Measurements from ENCODE around the gene SKAP2.

SKAP2 gene

DNA sequence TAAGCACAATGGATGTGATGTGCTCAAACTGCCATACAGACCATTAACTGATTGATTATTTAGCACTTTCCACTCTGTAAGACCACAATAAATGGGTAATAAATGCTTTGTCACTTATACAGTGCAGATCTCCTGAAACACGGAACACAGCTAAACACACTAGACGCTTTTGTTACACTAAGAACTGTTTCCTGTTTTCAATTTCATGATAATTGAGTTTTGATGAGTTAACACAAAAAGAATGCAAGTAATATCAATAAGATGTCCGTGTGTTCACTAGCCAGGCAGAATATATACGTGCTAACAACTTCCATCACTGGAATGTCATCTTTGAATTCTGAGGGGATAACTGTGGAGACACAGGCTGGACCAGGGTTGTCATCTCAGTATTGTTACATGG lies 178.8 kb downstream of the SKAP2 start:
- Histone ChIP-seq H3K27ac (ENCODE audit: low read depth, low read length) (no peak overlapping the region), H3K36me3 (ENCODE audit: insufficient read depth, low read length) (no peaks in the 10 kb centered on the region), H2AFZ (ENCODE audit: low read length, unreplicated experiment) (no peak overlapping the region), H3K27me3 (ENCODE audit: insufficient read depth, low read length) (no peaks in the 10 kb centered on the region), H3K4me3 (ENCODE audit: low read depth, low read length) (no peak overlapping the region), H3K4me1 (ENCODE audit: control insufficient read depth, insufficient read depth, low read length, unreplicated experiment) (peaks cover 8% of the 10 kb centered on the region), H3K79me2 (ENCODE audit: control insufficient read depth, insufficient read depth, low read length, unreplicated experiment) (no peaks in the 10 kb centered on the region)

DNA sequence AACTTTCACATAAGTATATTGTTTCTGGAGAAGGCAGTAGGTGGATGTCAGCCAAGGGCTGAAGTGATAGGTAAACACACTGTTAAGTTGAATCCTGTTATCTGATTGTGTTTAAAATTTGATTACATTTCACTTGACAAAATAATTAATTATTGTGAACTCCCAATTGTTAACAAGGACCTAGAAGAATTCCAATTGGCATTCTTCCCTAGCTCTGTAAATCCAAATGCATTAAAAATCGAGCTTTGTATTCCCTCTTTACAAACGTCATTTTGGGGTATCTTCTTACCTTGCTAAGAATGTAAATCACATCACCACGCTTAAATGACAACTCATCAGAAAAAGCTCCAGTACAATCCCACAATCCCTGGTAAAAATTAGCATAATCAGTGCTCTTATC lies 179.9 kb downstream of the SKAP2 start:
- no peak overlapping the region for H3K4me3 ChIP-seq (ENCODE audit: low read depth, low read length)
- no peak overlapping the region for H2AFZ ChIP-seq (ENCODE audit: low read length, unreplicated experiment)
- H3K79me2 ChIP-seq (ENCODE audit: control insufficient read depth, insufficient read depth, low read length, unreplicated experiment), result no peaks in the 10 kb centered on the region
- peaks cover 8% of the 10 kb centered on the region for H3K4me1 ChIP-seq (ENCODE audit: control insufficient read depth, insufficient read depth, low read length, unreplicated experiment)
- H3K36me3 ChIP-seq (ENCODE audit: insufficient read depth, low read length), result no peaks in the 10 kb centered on the region
- H3K27ac ChIP-seq (ENCODE audit: low read depth, low read length), result no peak overlapping the region
- H3K27me3 ChIP-seq (ENCODE audit: insufficient read depth, low read length), result no peaks in the 10 kb centered on the region

DNA sequence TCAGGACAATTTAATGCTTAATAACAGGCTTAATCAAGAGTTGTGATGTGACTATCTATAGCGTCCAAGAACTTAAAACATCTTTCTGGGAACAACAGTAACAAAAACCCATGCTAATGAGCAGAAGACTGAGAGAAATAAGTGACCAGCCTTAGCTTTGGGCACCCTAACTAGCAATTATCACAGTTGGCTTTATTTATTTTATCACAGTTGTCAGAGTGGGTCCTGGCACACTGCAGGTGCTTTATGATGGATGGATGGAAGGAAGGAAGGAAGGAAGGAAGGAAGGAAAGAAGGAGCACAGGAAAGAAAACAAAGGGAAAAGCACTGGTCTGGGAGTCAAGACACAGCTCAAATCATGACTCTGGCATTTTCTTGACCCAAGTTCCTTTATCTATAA lies 181.1 kb downstream of the SKAP2 start:
- Histone ChIP-seq H3K4me1 (ENCODE audit: control insufficient read depth, insufficient read depth, low read length, unreplicated experiment) (peaks cover 8% of the 10 kb centered on the region), H3K27ac (ENCODE audit: low read depth, low read length) (no peak overlapping the region), H2AFZ (ENCODE audit: low read length, unreplicated experiment) (no peak overlapping the region), H3K36me3 (ENCODE audit: insufficient read depth, low read length) (no peaks in the 10 kb centered on the region), H3K79me2 (ENCODE audit: control insufficient read depth, insufficient read depth, low read length, unreplicated experiment) (no peaks in the 10 kb centered on the region), H3K27me3 (ENCODE audit: insufficient read depth, low read length) (no peaks in the 10 kb centered on the region), H3K4me3 (ENCODE audit: low read depth, low read length) (no peak overlapping the region)

DNA sequence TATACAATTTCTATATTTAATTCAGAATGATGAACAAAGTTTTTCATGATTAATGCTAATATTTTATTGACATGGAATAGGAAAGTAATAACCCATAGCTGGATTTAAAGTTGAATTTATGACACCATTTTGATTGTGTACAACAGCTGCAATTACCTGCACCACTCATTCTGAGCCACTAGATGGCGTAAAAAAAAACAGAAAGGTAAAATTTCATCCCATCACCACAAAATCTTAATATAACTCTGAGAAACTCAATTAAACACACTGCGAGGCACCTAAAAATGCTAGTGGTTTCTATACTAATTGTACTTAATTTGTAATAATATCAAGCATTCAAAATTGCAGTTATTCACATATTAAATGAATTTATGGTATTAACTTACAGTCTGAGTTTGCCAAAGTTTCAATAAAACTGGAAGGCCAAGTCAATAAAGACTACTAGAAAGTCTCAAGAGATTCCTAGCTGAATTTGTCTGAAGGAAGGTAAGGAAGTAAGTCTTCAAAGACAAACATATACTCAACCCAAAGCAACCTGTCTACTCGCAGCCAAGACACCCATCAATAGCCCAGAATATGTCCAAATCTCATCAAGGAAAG lies 182.5 kb downstream of the SKAP2 start:
- H3K27ac ChIP-seq (ENCODE audit: low read depth, low read length), result no peak overlapping the region
- H3K79me2 ChIP-seq (ENCODE audit: control insufficient read depth, insufficient read depth, low read length, unreplicated experiment), result no peaks in the 10 kb centered on the region
- H3K4me1 ChIP-seq (ENCODE audit: control insufficient read depth, insufficient read depth, low read length, unreplicated experiment), result peaks cover 8% of the 10 kb centered on the region
- no peak overlapping the region for H3K4me3 ChIP-seq (ENCODE audit: low read depth, low read length)
- H3K36me3 ChIP-seq (ENCODE audit: insufficient read depth, low read length), result no peaks in the 10 kb centered on the region
- no peaks in the 10 kb centered on the region for H3K27me3 ChIP-seq (ENCODE audit: insufficient read depth, low read length)
- H2AFZ ChIP-seq (ENCODE audit: low read length, unreplicated experiment), result no peak overlapping the region

DNA sequence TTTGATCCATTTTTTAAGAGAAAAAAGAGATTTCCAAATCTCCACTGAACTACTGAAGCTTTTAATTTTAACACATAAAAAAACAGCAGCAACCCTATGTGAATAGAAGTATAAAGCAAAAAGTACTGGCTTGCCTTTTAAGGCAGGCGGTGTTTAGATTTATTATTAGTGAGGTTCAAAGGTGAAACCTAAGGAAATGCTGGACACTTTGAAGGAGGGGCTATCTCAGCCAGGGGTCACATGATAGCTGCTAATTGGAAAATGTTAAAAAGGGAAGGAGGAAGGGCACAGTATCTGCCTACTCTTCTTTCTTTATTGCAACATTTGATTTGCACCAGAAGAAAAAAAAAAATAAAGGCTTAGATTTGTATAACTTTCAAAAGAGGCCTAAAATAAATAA lies 183.8 kb downstream of the SKAP2 start:
- H3K79me2 ChIP-seq (ENCODE audit: control insufficient read depth, insufficient read depth, low read length, unreplicated experiment), result no peaks in the 10 kb centered on the region
- H3K36me3 ChIP-seq (ENCODE audit: insufficient read depth, low read length), result no peaks in the 10 kb centered on the region
- H3K4me3 ChIP-seq (ENCODE audit: low read depth, low read length), result no peak overlapping the region
- H3K27ac ChIP-seq (ENCODE audit: low read depth, low read length), result no peak overlapping the region
- H3K27me3 ChIP-seq (ENCODE audit: insufficient read depth, low read length), result no peaks in the 10 kb centered on the region
- peaks cover 8% of the 10 kb centered on the region for H3K4me1 ChIP-seq (ENCODE audit: control insufficient read depth, insufficient read depth, low read length, unreplicated experiment)
- H2AFZ ChIP-seq (ENCODE audit: low read length, unreplicated experiment), result no peak overlapping the region

- Histone ChIP-seq H3K79me2 (ENCODE audit: control insufficient read depth, insufficient read depth, low read length, unreplicated experiment) (no peaks in the 10 kb centered on the region), H3K4me3 (ENCODE audit: low read depth, low read length) (no peak overlapping the region), H3K27ac (ENCODE audit: low read depth, low read length) (no peak overlapping the region), H3K27me3 (ENCODE audit: insufficient read depth, low read length) (no peaks in the 10 kb centered on the region), H3K36me3 (ENCODE audit: insufficient read depth, low read length) (no peaks in the 10 kb centered on the region), H2AFZ (ENCODE audit: low read length, unreplicated experiment) (no peak overlapping the region), H3K4me1 (ENCODE audit: control insufficient read depth, insufficient read depth, low read length, unreplicated experiment) (peaks cover 11% of the 10 kb centered on the region)
These were observed 189.1 kb downstream of the SKAP2 start for GRCh38 chr7:26675143-26675887.

- Histone ChIP-seq H3K79me2 (ENCODE audit: control insufficient read depth, insufficient read depth, low read length, unreplicated experiment) (no peaks in the 10 kb centered on the region), H3K4me3 (ENCODE audit: low read depth, low read length) (no peak overlapping the region), H2AFZ (ENCODE audit: low read length, unreplicated experiment) (no peak overlapping the region), H3K36me3 (ENCODE audit: insufficient read depth, low read length) (no peaks in the 10 kb centered on the region), H3K27me3 (ENCODE audit: insufficient read depth, low read length) (no peaks in the 10 kb centered on the region), H3K27ac (ENCODE audit: low read depth, low read length) (no peak overlapping the region), H3K4me1 (ENCODE audit: control insufficient read depth, insufficient read depth, low read length, unreplicated experiment) (peaks cover 11% of the 10 kb centered on the region)
These were observed 190.5 kb downstream of the SKAP2 start for GRCh38 chr7:26673858-26674257.

GRCh38 chr7:26673271-26673670 lies 191.1 kb downstream of the SKAP2 start:
- H2AFZ ChIP-seq (ENCODE audit: low read length, unreplicated experiment), result no peak overlapping the region
- no peaks in the 10 kb centered on the region for H3K36me3 ChIP-seq (ENCODE audit: insufficient read depth, low read length)
- no peak overlapping the region for H3K4me3 ChIP-seq (ENCODE audit: low read depth, low read length)
- H3K27me3 ChIP-seq (ENCODE audit: insufficient read depth, low read length), result no peaks in the 10 kb centered on the region
- H3K4me1 ChIP-seq (ENCODE audit: control insufficient read depth, insufficient read depth, low read length, unreplicated experiment), result peaks cover 11% of the 10 kb centered on the region
- no peak overlapping the region for H3K27ac ChIP-seq (ENCODE audit: low read depth, low read length)
- no peaks in the 10 kb centered on the region for H3K79me2 ChIP-seq (ENCODE audit: control insufficient read depth, insufficient read depth, low read length, unreplicated experiment)

DNA sequence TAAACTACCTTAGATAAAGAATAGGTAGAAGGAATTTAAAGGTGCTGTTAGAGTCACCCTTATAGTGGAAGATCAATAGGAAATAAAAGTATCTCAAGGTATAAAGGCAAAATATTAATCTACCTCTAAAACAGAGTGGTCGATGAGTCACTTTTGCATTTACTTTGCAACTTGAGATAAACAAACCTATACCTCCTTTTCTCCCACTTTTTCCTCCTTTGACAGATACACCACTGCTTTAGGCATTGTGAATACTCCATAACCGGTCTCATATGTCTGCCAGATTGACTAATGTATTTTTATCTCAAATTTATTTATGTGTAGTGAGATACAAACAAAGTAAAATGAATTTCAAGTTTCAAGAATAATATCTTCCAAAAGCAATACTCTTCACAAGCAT lies 193.5 kb downstream of the SKAP2 start:
- H3K27ac ChIP-seq (ENCODE audit: low read depth, low read length), result no peak overlapping the region
- H3K27me3 ChIP-seq (ENCODE audit: insufficient read depth, low read length), result no peaks in the 10 kb centered on the region
- H3K4me1 ChIP-seq (ENCODE audit: control insufficient read depth, insufficient read depth, low read length, unreplicated experiment), result peaks cover 11% of the 10 kb centered on the region
- no peaks in the 10 kb centered on the region for H3K36me3 ChIP-seq (ENCODE audit: insufficient read depth, low read length)
- H3K79me2 ChIP-seq (ENCODE audit: control insufficient read depth, insufficient read depth, low read length, unreplicated experiment), result no peaks in the 10 kb centered on the region
- no peak overlapping the region for H3K4me3 ChIP-seq (ENCODE audit: low read depth, low read length)
- H2AFZ ChIP-seq (ENCODE audit: low read length, unreplicated experiment), result no peak overlapping the region

- H3K79me2 ChIP-seq (ENCODE audit: control insufficient read depth, insufficient read depth, low read length, unreplicated experiment), result no peaks in the 10 kb centered on the region
- H3K36me3 ChIP-seq (ENCODE audit: insufficient read depth, low read length), result no peaks in the 10 kb centered on the region
- no peaks in the 10 kb centered on the region for H3K27me3 ChIP-seq (ENCODE audit: insufficient read depth, low read length)
- no peak overlapping the region for H3K27ac ChIP-seq (ENCODE audit: low read depth, low read length)
- no peak overlapping the region for H3K4me3 ChIP-seq (ENCODE audit: low read depth, low read length)
- no peak overlapping the region for H2AFZ ChIP-seq (ENCODE audit: low read length, unreplicated experiment)
- peaks cover 6% of the 10 kb centered on the region for H3K4me1 ChIP-seq (ENCODE audit: control insufficient read depth, insufficient read depth, low read length, unreplicated experiment)
These were observed 194.1 kb downstream of the SKAP2 start for GRCh38 chr7:26670290-26670689.

DNA sequence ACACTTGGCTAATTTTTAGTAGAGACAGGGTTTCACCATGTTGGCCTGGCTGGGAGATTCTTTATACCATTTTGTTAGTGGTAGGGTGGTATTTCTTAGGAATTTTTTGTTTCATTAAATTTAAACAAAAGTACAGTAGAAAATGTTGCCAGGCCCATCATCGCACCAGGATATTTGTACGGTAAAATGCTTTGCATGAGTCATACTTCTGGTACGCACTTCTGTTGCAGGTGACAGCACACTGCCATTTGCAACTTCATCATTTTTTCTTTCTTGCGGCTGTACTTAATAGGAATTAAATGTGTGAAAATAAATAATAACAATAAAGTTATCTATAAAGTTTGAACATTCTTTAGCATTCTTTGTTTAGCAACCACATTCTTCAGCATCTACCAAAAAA lies 195.6 kb downstream of the SKAP2 start:
- Histone ChIP-seq H2AFZ (ENCODE audit: low read length, unreplicated experiment) (no peak overlapping the region), H3K27ac (ENCODE audit: low read depth, low read length) (no peak overlapping the region)

More for the DNA sequence above, 195.6 kb downstream of the SKAP2 start:
- H3K4me1 ChIP-seq (ENCODE audit: control insufficient read depth, insufficient read depth, low read length, unreplicated experiment), result no peaks in the 10 kb centered on the region
- peaks cover 2% of the 10 kb centered on the region; the same call in 1 of the 2 replicates for H3K27me3 ChIP-seq (ENCODE audit: insufficient read depth, low read length)
- H3K79me2 ChIP-seq (ENCODE audit: control insufficient read depth, insufficient read depth, low read length, unreplicated experiment), result no peaks in the 10 kb centered on the region
- H3K36me3 ChIP-seq (ENCODE audit: insufficient read depth, low read length), result no peaks in the 10 kb centered on the region
- no peak overlapping the region for H3K4me3 ChIP-seq (ENCODE audit: low read depth, low read length)
